KMS-11 (cell line): ENCODE results near the gene SLC13A5.

Source experiments
- H2AFZ ChIP-seq: fragments of 200-600 bp; sonication (generic); 2 replicates; pipeline ENCODE4 v1.6.1; 2016; ENCODE audit warnings: antibody characterized with exemption, mixed run types, low read depth
- H3K27ac ChIP-seq: fragments of 200-600 bp; sonication (generic); 2 replicates; pipeline ENCODE4 v1.6.1; 2016; ENCODE audit warnings: mild to moderate bottlenecking, mixed run types
- H3K27me3 ChIP-seq: fragments of 200-600 bp; sonication (generic); 2 replicates; pipeline ENCODE4 v1.6.1; 2017; ENCODE audit warnings: mild to moderate bottlenecking, low read depth, mixed run types, moderate library complexity; ENCODE audit not compliant: insufficient read depth
- H3K36me3 ChIP-seq: fragments of 200-600 bp; sonication (generic); 2 replicates; pipeline ENCODE4 v1.6.1; 2017; ENCODE audit warnings: mild to moderate bottlenecking, mixed run types; ENCODE audit not compliant: insufficient read depth
- H3K4me1 ChIP-seq: fragments of 200-600 bp; sonication (generic); 2 replicates; pipeline ENCODE4 v1.6.1; 2016; ENCODE audit warnings: mild to moderate bottlenecking, low read depth, mixed run types; ENCODE audit not compliant: poor library complexity, severe bottlenecking
- H3K4me2 ChIP-seq: fragments of 200-600 bp; sonication (generic); 2 replicates; pipeline ENCODE4 v1.7.0; 2016; ENCODE audit warnings: mild to moderate bottlenecking, mixed run types
- H3K4me3 ChIP-seq: fragments of 200-600 bp; sonication (generic); IDR thresholded peaks from 2 replicates; pipeline ENCODE4 v1.6.1; 2017; ENCODE audit warnings: low read depth, low read length, mixed read lengths; ENCODE audit not compliant: insufficient read depth
- H3K79me2 ChIP-seq: fragments of 200-600 bp; sonication (generic); 2 replicates; pipeline ENCODE4 v1.6.1; 2016; ENCODE audit warnings: low read depth, mixed run types; ENCODE audit not compliant: insufficient read depth
- H3K9ac ChIP-seq: fragments of 200-600 bp; sonication (generic); 2 replicates; pipeline ENCODE4 v1.6.1; 2016; ENCODE audit warnings: mild to moderate bottlenecking, mixed run types
- H4K20me1 ChIP-seq: fragments of 200-600 bp; sonication (generic); 2 replicates; pipeline ENCODE4 v1.6.1; 2016; ENCODE audit warnings: mild to moderate bottlenecking, mixed run types; ENCODE audit not compliant: insufficient read depth
- CTCF ChIP-seq: fragments of 200-600 bp; sonication (generic); conservative IDR thresholded peaks from 2 replicates; pipeline ENCODE4 v1.6.1; 2017; ENCODE audit warnings: low read depth, mild to moderate bottlenecking, antibody characterized with exemption, low read length, moderate library complexity, mixed read lengths

The SLC13A5 gene

DNA sequence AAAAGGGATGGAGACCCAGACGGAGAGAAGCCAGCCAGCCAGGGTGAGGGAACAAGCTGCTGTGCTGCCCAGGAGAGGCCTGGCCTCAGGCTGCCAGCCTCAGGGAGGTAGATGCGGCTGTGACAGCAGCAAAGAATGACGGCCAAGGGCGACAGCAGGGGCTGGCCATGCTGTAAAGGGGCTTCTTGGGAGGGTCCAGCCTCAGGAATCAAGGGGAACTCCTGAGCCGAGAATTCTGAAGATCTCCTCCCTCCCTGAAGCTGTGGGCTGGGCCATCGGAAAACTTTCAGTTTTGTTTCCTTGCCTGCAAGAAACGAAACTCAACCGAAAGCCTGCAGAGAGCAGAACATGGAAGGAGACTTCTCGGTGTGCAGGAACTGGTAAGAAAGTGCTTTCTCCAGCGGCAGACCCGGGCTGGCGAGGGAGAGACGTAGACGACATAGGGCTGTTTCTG is 42.6 kb upstream of the SLC13A5 start, which contains the start of gene XAF1:
XAF1 (plus strand) TSS at position 316 of the 454 bp plus-strand sequence; CDS start at position 349, 33 bp downstream.
- Histone ChIP-seq H3K4me1 (no peaks in the 10 kb centered on the region), H3K4me3 (no peak within 1 kb of the TSS), H3K79me2 (no peaks in the 10 kb centered on the region), H3K27me3 (no peaks in the 10 kb centered on the region), H3K4me2 (peak within 1 kb of the TSS; percentile 17; the same call in 1 of the 2 replicates), H3K36me3 (no peaks in the 10 kb centered on the region), H4K20me1 (no peaks in the 10 kb centered on the region), H3K9ac (peak within 1 kb of the TSS; percentile 18; the same call in 1 of the 2 replicates), H2AFZ (peak within 1 kb of the TSS; percentile 38; the same call in 1 of the 2 replicates), H3K27ac (no peak within 1 kb of the TSS)
- TF ChIP-seq CTCF: no peak

- no peaks in the 10 kb centered on the region for H3K4me1 ChIP-seq
- no peak for TF ChIP-seq CTCF
- no peak overlapping the region for H3K9ac ChIP-seq
- peak overlapping the region; percentile 17; the same call in 1 of the 2 replicates for H3K4me2 ChIP-seq
- no peaks in the 10 kb centered on the region for H3K36me3 ChIP-seq
- H3K27me3 ChIP-seq: no peaks in the 10 kb centered on the region
- no peaks in the 10 kb centered on the region for H4K20me1 ChIP-seq
- no peak overlapping the region for H3K4me3 ChIP-seq
- no peaks in the 10 kb centered on the region for H3K79me2 ChIP-seq
- 0 out of 2 replicates have a peak overlapping the region, but pooled peaks have one; percentile 38 for H2AFZ ChIP-seq
- no peak overlapping the region for H3K27ac ChIP-seq
Observed at GRCh38 chr17:6755281-6755680, 42.1 kb upstream of the SLC13A5 start.

DNA sequence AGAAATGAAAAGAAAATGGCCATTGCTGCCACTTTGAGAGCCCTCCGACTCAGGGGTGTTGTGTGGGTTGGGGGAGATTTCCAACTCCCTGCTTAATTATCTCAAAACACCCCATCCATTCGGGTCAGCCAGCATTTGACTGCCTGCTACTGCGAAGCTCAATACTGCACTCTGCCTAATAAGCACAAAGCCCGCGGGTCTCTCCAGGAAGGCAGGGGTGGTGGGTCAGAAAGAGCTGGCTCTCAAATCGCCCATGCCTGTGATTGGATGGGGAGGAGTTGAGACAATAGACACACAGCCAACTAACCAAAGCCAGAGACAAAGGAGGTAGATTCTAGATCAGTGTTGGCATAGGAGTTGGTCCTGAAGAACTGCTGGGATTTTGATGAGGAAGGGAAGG is 40.4 kb upstream of the SLC13A5 start:
- Histone ChIP-seq H3K79me2 (no peaks in the 10 kb centered on the region), H3K4me3 (no peak overlapping the region)

GRCh38 chr17:6753006-6753445 is 39.9 kb upstream of the SLC13A5 start:
- Histone ChIP-seq H3K4me2 (no peak overlapping the region), H3K4me3 (no peak overlapping the region), H3K4me1 (no peaks in the 10 kb centered on the region), H3K36me3 (no peaks in the 10 kb centered on the region), H3K79me2 (no peaks in the 10 kb centered on the region), H3K27ac (no peak overlapping the region), H4K20me1 (no peaks in the 10 kb centered on the region), H3K27me3 (no peaks in the 10 kb centered on the region), H2AFZ (no peak overlapping the region), H3K9ac (no peak overlapping the region)
- no peak for TF ChIP-seq CTCF

More for the DNA sequence above, 40.4 kb upstream of the SLC13A5 start:
- no peak overlapping the region for H3K9ac ChIP-seq
- no peak overlapping the region for H3K4me2 ChIP-seq
- no peaks in the 10 kb centered on the region for H3K4me1 ChIP-seq
- no peak overlapping the region for H3K27ac ChIP-seq
- H3K36me3 ChIP-seq: no peaks in the 10 kb centered on the region
- no peak for TF ChIP-seq CTCF
- H3K27me3 ChIP-seq: no peaks in the 10 kb centered on the region
- no peak overlapping the region for H2AFZ ChIP-seq
- no peaks in the 10 kb centered on the region for H4K20me1 ChIP-seq
